GM19438 (cell line): ENCODE results near the gene CNTN2.

Experiments used
- ATAC-seq: cut with Tn5 transposase; IDR thresholded peaks from one replicate; pipeline ENCODE4 v1.9.1; 2021; ENCODE audit warnings: low read depth; ENCODE audit not compliant: unreplicated experiment

Gene CNTN2

GRCh38 chr1:205049479-205049878 lies 6.5 kb downstream of the CNTN2 start:
- no peak for ATAC-seq

GRCh38 chr1:205052690-205053089 lies 9.7 kb downstream of the CNTN2 start:
- ATAC-seq = no peak

GRCh38 chr1:205053296-205053695 lies 10.3 kb downstream of the CNTN2 start:
- ATAC-seq = no peak

DNA sequence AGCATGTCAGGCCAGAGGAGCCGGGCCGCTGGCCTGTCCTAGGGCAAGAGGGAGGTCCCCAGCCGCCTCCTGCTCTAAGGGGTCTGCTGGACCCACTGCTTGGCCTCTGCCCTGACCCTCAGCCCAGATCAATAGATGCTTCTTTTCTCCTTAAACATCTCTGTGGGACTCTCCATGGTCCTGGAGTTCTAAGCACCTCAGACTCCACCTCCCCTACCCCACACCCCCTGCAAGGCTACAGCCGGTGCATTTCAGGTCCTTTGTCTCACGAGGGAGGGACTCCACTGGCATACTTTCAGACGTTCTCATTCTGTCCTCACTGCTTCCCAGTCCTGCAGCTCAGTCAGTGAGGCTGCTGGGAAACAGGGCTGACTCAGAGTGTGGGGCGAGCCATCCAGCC lies 11.0 kb downstream of the CNTN2 start:
- ATAC-seq = no peak

- ATAC-seq = no peak
Observed at GRCh38 chr1:205056188-205056611, 13.2 kb downstream of the CNTN2 start.

DNA sequence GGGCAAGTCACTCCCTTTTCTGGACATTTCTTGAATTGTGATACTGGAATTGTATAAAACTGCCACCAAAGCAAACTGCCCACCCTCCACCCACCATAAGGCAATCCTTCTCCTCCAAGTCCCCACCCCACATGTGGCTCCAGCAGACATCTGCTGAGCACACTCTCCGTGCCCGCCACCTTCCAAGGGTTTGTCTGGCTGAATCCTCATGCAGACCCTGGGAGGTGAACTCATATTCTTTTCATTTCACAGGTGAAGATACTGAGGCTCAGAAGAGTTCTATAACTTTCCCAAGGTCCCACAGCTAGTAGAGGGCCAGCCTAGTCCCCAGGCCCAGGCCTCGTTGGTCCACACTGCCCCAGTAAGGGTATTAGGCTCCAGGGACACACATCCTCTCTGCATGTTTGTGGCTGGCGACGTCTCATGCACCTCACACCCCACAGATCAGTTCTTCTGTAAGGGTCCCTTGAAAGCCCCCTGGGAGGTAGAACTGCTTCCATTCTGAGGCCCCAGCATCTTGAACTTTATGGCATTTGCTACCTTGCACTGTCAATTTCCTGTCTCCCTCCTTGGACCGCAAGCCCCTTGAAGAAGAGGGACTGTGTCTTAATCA lies 14.1 kb downstream of the CNTN2 start:
- no peak for ATAC-seq

- ATAC-seq = no peak
Observed at GRCh38 chr1:205057808-205058575, 15.0 kb downstream of the CNTN2 start.

GRCh38 chr1:205058853-205059252 lies 15.8 kb downstream of the CNTN2 start:
- no peak for ATAC-seq

GRCh38 chr1:205059660-205060059 lies 16.6 kb downstream of the CNTN2 start:
- ATAC-seq = no peak

GRCh38 chr1:205060746-205061145 lies 17.7 kb downstream of the CNTN2 start:
- no peak for ATAC-seq

GRCh38 chr1:205061227-205061626 lies 18.2 kb downstream of the CNTN2 start:
- ATAC-seq = no peak

DNA sequence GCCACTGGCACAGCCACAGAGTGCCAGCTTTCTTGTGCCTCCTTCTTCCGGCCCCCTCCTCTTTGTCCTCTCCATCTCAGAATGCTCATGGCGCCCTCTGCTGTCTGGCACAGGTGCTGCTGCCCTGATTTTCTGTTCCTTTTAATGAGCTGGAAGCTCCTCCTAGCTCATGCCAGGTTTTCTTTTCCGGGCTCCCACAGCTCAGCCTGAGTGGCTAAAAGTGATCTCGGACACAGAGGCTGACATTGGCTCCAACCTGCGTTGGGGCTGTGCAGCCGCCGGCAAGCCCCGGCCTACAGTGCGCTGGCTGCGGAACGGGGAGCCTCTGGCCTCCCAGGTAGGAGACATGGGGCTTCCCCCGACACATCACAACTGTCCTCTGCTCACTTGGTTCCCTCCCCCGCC lies 18.7 kb downstream of the CNTN2 start:
- no peak for ATAC-seq

DNA sequence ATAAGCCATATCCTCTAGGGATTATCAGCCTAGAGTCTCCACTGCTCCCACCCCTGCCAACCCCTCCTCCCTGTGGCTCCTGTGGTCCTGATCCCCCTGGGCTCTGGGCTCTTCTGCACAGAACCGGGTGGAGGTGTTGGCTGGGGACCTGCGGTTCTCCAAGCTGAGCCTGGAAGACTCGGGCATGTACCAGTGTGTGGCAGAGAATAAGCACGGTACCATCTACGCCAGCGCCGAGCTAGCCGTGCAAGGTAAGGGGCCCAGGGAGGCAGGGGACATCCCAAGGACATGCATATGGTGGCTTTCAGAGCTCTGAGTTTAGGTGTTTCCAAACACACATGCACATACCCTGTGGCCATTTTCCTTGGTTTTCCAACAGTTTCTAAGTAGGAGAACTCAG lies 19.3 kb downstream of the CNTN2 start:
- no peak for ATAC-seq

- ATAC-seq = no peak
Observed at GRCh38 chr1:205062895-205063294, 19.9 kb downstream of the CNTN2 start.

- ATAC-seq = no peak
Observed at GRCh38 chr1:205064301-205064700, 21.3 kb downstream of the CNTN2 start.

GRCh38 chr1:205064741-205065316 lies 21.8 kb downstream of the CNTN2 start:
- no peak for ATAC-seq

- ATAC-seq = no peak
Observed at GRCh38 chr1:205065666-205066065, 22.7 kb downstream of the CNTN2 start.

DNA sequence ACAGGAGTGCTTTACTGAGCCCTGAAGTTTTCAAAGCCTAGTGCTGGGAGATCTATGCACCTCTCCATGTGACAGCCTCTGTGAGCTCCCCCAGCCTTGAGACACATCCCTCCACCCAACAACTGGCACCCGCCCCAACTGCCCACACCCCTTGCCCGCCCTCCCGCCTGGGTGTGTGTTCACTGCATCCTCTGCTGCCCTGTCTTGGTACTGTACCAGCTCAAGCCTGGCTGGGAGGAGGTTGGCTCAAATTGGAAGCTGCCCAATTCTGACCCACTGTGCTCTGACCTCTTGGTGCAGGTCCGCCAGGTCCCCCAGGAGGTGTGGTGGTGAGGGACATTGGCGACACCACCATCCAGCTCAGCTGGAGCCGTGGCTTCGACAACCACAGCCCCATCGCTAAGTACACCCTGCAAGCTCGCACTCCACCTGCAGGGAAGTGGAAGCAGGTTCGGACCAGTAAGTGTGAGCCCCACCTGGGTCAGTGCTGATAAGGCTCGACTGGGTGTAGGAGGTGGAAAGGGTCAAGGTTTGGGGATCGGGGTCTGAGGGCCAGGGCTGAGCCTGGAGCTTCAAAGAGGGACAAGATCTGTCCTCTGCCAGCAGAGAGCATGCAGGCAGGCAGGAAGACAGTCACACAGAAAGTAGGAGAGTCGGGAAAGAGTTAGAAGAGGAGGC lies 23.3 kb downstream of the CNTN2 start:
- ATAC-seq = no peak

DNA sequence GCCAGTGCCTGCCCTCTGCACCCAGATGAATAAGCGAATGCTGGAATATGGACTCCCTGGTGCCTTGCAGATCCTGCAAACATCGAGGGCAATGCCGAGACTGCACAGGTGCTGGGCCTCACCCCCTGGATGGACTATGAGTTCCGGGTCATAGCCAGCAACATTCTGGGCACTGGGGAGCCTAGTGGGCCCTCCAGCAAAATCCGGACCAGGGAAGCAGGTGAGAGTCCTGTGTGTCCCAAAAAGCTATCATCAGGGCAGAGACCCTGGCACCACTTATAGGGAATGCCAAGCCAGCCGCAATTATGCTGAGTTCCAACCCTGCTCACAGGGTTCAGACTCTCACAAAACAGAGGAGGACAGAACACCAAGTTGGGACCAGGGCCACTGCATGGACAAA lies 24.0 kb downstream of the CNTN2 start:
- ATAC-seq = no peak

- no peak for ATAC-seq
Observed at GRCh38 chr1:205068001-205068400, 25.0 kb downstream of the CNTN2 start.

DNA sequence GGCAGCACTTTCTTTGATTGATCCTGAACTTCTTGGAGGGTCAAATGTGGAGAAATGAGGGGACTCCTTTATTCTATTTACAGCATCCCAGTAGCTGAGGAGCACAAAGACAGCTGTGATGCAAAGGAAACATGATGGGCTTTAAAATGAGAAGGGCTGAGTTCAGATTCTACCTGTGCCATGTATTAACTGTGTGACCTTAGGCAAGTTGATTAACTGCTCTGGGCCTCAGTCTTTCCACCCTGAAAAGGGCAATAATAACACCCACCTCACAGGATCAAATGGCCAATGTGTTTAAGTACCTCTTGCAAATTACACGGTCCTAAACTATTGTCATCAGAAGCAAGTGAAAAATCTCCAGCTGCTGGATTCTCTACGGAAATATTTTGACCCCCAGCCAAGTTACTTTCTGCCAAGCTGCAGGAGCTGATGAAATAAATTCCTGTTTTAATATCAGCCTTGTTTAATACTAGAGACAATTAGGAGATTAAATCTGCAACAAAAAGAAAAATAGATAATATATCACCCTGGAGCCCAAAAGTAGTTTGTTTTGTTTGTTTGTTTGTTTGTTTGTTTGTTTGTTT lies 25.5 kb downstream of the CNTN2 start:
- no peak for ATAC-seq
